GM18505 (cell line): ENCODE measurements around the gene MLLT3.

Source experiments
- ATAC-seq: cut with Tn5 transposase; IDR thresholded peaks from one replicate; pipeline ENCODE4 v1.9.1; 2021; ENCODE audit not compliant: unreplicated experiment
- POLR2A ChIP-seq: IDR thresholded peaks from 4 replicates; pipeline ENCODE4 v1.6.1; 2011; ENCODE audit warnings: borderline replicate concordance; ENCODE audit not compliant: insufficient read depth, insufficient read length; ENCODE audit errors: extremely low read depth

The MLLT3 gene

DNA sequence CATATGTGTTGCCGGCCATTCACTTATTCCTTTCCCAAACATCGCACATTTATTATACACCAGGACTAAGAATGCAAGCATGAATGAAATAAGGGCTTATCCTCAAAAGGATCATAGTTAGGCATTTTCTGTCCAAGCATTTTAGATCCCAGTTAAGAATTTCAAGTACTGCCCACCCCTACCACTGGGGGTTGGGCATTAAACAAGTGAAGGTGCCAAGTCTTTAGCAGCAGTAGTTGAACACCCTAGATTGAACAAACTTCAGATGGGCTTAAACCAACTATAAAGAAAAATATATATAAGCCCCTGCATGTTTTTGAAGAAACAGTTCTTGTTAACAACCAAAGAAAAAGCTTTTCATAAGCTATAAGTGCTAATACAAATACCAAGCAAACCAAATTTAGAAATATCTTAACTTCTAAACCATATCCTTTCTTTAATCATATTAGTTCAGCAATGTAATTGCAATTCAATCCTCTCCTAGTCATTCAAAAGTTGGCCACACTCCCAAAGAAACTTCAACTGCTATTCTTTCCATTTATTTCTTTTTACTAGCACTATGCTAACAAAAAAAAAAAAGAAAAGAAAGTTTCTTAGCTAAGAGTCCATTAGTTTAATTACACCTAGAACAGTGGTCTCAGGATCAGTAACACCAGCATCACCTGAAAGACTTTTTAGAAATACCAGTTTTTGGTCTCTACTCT is 149.8 kb downstream of the MLLT3 start:
- TF ChIP-seq POLR2A = no peak
- ATAC-seq = no peak

DNA sequence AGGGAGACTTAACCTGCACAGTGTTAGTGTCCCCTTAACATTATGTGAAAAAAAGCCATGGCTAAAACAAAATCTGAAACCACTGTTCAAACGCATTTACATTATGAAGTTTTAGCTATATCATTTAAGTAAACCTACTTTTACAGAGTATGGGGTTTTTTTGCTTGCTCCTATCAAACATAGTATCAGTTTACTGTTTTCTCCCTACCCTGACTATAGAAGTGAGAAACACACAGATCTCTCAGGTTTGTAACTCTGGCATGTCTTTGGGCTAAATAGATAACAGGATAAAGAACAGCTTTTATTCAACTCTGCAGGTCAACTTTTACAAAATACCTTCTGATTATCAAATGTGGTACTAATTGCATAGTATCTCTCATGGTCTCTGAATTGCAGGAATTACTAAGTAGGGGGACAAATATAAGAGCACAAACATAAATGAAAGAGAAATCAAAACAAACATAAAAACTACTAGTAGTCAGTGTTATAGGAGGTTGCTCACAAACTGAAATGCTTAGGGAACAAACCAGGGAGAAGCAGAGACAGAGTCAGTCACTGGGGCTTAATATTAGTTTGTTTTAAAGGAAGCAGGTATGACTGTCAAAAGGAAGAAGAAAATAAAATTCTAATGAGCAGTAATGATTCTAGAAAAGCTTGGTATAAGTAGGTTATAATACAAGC is 155.8 kb downstream of the MLLT3 start:
- no peak for TF ChIP-seq POLR2A
- no peak for ATAC-seq

DNA sequence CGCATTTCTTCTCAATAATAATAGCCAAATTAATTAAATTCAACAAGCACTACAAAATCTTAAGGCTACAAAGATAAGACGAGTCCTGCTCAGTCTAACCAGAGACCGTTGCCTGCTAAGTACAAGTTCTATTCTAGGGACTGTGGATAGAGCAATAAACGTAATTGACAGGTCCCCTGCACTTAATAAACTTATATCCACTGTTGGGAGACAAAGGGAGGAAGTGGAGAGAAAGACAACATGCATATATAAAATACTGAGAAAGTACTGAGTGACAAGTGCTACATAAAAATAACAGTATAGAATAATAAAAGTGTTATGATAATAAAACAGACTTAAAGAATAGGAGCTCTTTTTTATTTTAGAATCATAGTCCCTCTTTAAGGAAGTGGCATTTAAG is 158.1 kb downstream of the MLLT3 start:
- TF ChIP-seq POLR2A = no peak
- ATAC-seq = no peak

DNA sequence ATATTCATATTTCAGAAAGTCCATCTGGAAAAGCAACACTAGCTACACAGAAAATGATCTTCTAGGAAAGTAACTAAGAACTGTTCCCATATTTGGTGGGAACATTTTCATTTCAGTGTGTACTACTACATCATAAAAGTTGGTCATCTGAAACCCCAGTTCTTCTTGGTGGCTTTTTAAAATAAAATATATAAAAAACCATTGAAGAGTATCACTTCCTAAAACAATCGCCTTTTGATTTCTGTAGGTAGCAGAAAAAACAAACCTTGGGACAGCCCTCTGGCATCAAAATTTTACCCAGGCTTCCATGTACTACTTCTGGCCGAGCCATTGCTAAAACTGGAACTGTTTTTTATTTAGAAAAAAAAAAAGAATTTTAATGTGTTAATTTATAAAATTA is 158.5 kb downstream of the MLLT3 start:
- no peak for ATAC-seq
- TF ChIP-seq POLR2A = no peak

DNA sequence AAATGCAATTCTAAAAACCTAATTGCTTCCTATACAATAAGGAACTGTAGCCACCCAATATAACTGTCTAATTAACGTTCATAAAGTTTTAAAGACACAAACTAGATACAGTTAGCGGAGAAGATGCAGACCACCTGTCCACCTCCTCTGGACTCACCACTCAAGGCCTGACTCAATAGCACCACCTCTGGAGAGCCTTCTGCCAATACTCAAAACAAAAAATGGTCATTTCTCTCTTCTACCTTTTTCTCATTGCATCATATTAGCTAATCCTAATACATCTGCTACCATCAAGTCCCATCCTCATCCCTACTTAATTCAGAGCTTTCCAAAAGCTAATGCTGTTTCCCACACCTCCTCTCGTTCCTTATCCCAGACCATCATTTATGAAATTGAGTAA is 159.9 kb downstream of the MLLT3 start:
- ATAC-seq = no peak
- TF ChIP-seq POLR2A = no peak

DNA sequence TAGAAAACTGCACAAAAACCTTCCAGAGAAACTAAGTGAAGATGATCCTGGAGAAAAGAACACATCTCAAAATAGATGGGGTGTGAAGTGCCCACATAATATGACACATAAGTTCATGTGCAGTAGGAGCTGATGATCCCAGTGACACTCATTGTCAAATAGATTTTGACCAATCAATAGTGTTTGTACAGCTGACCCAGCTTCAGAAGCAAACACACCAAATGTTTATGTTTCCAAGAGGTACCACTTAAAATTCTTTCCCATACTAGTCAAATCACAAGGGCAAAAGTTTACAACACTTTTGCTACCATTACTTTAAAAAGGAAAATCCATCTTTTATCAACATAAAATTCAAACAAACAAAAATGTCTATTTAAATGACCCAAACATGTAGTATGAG is 175.0 kb downstream of the MLLT3 start:
- ATAC-seq = no peak

DNA sequence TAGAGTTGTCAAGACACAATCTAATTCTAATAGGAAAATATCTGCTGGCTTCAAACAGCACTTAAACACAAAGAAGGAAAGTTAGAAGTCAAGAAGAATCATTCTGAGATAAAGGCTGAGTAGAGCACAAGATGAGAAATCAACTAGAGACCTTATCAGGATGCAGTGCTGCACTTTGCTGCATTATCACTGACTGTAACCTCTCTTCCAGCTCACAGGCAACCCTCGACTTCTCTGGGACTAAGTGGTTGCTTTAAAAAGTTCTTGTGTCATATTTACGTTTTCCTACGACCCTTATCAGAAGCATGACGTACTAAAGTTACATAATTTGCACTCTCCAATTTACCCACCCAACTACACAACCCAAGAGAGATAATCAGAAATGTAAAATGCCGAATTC is 176.1 kb downstream of the MLLT3 start:
- TF ChIP-seq POLR2A = no peak
- ATAC-seq = no peak

More for the DNA sequence above, 175.0 kb downstream of the MLLT3 start:
- TF ChIP-seq POLR2A = no peak

DNA sequence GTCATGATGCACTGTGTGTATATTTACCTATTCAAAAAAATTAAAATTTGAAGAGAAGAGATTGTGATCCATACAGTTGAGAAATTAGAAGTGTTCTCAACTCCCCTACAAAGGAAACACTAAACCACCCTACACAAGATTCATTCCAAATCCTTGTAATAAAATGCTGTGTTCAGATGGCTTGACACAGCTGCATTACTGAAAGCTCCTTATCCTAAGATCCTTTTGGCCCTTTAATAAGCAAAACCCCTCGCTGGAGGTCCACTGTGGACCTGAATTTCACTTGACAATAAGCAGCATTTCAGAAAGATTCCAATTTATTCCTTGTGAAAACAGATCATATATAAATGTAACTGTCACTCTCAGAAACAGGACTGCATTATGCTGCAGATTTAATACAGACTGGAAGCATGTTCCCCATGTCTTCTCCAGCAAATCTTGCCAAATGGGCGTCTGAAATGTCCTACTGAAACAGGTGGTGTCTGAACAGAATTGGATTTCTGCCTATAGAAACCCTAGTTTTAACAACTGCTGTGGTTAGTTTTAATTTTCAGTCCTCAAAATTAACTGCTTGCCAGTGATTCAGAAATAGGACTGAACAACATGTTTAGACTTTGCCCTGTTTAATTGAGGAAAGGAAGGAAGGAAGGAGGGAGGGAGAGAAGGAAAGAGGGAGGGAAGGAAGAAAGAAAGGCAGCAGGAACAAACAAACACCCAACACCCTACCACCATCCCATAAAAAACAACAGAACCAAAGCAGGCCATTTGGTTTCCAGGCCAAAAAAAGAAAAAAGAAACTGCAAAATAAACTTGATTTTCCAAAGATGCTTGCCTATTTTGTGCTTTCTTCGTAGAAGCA is 179.6 kb downstream of the MLLT3 start:
- no peak for ATAC-seq
- TF ChIP-seq POLR2A = no peak

DNA sequence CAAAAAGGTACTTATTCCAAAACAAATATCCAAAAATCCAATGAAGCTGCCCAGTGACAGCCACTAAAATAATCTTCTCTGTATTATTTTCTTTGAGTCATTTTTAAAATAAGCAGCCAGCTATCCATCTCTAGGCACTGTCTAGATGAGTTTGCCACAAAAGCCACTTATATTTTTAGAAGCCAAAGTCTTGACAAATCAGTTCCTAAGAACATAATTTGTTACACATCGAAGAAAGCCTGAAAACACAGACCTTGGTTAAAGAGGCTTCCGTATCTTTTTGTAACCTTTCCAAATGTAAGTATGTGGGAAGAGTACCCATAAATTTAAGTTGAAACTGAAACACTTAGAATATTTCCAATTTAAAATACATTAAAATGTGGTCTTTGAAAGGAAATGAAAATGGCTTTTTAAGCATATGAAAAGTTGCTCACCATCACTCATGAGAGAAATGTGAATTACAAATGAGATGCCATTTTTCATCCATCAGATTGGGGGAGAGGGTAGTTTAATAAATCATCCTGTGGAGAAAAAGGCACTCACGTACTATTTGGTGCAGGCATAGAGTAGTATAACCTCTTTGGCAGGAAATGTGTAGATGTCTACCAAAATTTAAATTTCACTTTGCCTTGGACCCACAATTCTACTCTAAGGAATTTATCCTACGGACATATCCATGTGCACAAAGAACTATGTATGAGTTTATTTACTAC is 180.4 kb downstream of the MLLT3 start:
- no peak for TF ChIP-seq POLR2A
- no peak for ATAC-seq

DNA sequence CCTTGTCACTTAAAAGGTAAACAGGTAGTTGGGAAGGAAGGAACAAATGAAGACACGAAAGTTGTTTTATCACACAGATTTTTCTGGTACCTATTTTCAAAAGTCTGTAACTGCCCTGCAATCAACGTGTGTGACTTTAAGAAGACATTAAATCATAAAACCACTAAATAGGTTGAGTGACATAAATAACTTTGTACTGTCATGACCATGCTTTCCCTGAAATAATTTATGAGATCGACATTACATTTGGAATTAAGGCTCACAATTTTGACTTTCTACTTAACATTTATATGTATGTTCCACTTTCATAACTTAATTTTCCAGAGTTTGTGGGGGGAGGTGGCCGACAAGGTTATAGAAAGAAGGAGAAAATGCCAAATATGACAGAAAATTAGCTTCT is 181.1 kb downstream of the MLLT3 start:
- ATAC-seq = no peak
- no peak for TF ChIP-seq POLR2A

DNA sequence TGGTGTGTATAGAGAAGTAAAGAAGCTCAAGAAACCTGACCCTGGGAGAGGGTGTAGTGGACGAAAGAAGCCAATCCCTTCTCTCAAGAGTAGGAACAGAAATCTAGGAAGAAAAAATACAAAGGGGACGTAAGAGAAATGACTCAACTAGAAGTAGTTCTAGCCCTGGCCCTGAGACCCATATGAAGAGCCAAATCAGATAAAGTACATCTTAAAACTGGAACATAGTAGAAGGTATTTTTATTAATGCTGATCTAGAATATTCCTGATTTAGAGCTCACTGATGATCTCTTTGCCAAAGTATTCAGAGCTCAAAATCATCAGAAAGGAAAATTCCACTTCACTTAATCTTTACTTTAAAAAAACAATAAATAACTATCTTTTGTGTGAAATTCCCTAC is 184.8 kb downstream of the MLLT3 start:
- ATAC-seq = no peak
- TF ChIP-seq POLR2A = no peak

DNA sequence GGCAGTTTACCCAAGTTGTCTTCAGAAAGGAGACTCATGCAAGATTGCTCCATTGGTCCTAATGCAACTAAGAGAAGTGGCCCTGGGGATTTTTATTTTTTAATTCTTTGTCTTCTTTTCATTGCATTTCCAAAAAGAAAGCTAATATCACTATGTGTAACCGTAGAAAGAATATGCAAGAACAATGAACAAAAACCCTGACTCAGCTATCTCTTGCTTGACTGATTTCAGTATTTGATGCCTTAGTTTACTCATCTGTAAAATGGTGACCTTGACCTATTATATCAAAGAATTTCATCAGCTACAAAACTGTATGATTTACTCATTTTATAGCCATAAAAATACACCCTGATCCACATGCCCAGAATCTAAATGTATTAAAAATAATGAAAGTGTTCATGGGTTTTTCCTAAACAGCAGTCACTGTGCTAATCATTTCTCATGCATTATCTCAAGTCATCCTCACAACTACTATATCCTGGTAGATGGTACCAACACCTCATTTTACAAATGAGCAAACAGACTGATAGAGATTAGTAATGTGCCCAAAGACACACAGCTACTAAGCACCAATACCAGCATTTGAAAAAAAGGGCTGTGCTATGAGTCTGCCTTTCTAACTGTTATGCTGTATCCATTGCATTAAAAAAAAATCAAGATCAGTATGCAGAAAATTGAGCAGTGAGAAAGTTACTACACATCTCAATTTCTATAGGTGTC is 185.7 kb downstream of the MLLT3 start:
- no peak for ATAC-seq
- TF ChIP-seq POLR2A = no peak

DNA sequence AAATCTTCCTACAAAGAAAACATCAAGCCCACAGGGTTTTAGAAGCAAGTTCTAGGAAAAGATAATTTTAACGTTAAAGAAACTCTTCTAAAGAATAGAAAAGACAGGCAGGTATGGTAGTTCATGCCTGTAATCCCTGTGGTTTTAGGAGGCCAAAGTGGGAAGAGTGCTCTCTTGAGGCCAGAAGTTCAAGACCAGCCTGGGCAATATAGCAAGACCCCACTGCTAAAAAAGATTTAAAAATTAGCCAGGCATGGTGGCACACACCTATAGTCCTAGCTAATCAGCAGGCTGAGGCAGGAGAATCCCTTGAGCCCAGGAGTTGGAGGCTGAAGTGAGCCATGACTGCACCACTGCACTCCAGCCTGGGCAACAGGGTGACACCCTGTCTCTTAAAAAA is 193.3 kb downstream of the MLLT3 start:
- TF ChIP-seq POLR2A = no peak
- ATAC-seq = no peak

DNA sequence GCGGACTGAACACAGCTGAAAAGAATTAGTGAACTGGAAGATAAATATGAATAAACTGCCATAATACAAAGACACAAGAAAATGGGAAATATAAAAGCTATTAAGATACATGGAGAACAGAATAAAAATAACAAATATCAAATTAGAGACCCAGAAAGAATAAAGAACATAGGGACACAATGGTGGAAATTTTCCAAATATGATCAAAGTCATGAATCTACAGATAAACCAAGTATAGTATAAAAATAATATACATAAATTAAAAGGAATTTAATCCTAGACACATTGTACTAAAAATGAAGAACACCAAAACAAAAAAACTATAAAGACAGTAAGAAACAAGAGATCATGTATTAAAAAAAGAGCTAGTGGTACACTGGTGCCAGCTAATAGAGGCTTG is 194.9 kb downstream of the MLLT3 start:
- ATAC-seq = no peak
- no peak for TF ChIP-seq POLR2A
